ENCODE results near the gene PTPRA. TPM values are rescaled to one million over a fixed set of nuclear protein-coding genes. Genes with fewer than 3 reads are reported as not detected.
A peak's percentile ranks its signal among the peaks of the same experiment; 100 is the strongest.

The PTPRA gene
- total and polyA plus RNA-seq, 2 of the 4 experiments (the other 2 are of a cell fraction), result 35.0 to 50.0 TPM

DNA sequence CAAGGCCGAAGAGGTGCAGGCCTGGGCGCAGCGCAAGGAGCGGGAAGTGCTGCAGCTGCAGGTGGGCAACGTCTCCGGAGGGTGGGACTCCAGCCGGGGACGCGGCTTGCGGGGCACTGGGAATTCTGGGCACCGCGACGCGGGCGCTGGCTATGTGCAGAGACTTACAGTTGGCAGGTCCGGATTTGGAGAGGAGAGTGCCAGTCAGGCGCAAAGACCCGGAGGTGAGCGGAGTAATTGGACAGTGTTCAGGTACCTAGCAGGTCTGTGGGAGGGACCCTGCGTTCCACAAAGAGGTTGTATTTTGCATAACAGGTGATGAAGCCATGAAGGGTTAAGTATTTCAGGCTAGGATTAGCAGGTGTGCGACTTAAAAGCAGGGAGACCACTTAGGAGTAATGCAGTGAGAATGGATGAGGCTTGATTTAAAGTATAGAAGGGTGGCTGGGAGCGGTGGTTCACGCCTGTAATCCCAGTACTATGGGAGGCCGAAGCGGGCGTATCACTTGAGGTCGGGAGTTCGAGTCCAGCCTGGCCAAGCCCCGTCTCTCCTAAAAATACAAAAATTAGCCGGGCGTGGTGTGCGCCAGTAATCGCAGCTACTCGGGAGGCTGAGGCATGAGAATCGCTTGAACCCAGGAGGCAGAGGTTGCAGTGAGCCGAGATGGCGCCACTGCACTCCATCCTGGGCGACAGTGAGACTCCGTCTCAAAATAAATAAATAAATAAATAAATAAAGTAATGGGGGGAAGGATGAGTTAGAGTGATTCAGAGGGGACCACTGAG, 173.6 kb downstream of the PTPRA start (continued):
- no peak for TF ChIP-seq MXI1 (IDR thresholded peaks at IDR 0.05; ENCODE audit: borderline replicate concordance, low read depth, low read length)

DNA sequence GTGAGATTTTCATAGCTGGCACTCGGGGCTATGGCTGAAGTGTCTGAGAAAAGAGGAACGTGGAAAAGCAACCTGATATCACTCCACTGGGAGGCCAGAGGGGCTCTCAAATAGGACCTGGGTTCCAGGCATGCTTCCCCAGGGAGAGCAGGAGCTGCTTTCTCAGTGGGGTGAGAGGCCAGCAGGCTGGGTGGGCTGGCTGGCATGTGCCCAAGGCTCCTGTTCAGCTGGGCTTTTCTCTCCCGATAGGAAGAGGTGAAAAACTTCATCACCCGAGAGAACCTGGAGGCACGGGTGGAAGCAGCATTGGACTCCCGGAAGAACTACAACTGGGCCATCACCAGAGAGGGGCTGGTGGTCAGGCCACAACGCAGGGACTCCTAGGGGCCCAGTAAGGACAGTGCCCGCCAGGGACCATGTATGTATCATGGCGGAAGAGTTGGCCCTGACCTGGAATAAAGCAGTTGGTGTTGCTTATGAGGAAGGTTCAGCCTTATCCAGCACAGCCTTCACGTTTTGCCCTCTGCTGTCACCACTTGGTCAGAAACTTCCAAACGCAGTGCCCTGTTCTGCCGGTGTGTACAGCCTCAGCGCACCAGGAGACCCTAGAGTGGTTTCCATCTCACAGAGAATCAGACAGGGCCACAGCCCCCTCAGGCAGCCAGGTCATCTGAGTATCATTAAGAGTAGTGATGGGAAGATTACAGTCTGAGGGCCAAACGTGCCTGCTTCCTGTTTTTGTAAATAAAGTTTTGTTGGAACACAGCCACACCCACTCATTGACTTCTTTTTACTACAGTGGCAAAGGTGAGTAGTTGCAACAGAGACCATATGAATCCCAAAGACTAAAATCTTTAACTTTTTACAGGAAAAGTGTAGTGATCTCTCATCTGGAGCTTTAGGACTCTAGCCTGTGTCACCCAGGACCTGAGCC, 174.5 kb downstream of the PTPRA start:
- peak overlapping the region; percentile 62 for H2AK9ac ChIP-seq (replicated peaks; ENCODE audit: low read depth, low read length, poor library complexity)
- ATAC-seq (ENCODE audit: low read depth) (no peak), DNase-seq (no peak)
- H2AFZ ChIP-seq (replicated peaks; ENCODE audit: low read length, poor library complexity), result no peak overlapping the region
- peaks cover 10 to 23% of the 10 kb centered on the region in 2 experiments for H3K79me1 ChIP-seq (ENCODE audit: low read depth in 1 of 2, low read length in 2 of 2)
- CTCF ChIA-PET, result no interaction called here
- intact Hi-C loops (cut with micrococcal nuclease), result no loop called here
- H3K36me3 ChIP-seq (ENCODE audit: control insufficient read depth, insufficient read depth, low read length), result peaks cover 21% of the 10 kb centered on the region
- peaks cover 24% of the 10 kb centered on the region for H3K9me1 ChIP-seq (ENCODE audit: insufficient read depth, low read length)
- no peaks in the 10 kb centered on the region for H3K9me3 ChIP-seq (ENCODE audit: control insufficient read depth, insufficient read depth, low read length)
- TF ChIP-seq RAD21 (IDR thresholded peaks at IDR 0.05; ENCODE audit: low read length) (no peak), NFE2L2 (IDR thresholded peaks at IDR 0.05; ENCODE audit: low read depth, low read length) (no peak), RCOR1 (IDR thresholded peaks at IDR 0.05; ENCODE audit: insufficient replicate concordance, low read length) (no peak), MAFK (IDR thresholded peaks at IDR 0.05; ENCODE audit: low read depth, low read length) (no peak), BHLHE40 (IDR thresholded peaks at IDR 0.05; ENCODE audit: low read depth, low read length) (no peak)
- TF ChIP-seq, protein P1, sequence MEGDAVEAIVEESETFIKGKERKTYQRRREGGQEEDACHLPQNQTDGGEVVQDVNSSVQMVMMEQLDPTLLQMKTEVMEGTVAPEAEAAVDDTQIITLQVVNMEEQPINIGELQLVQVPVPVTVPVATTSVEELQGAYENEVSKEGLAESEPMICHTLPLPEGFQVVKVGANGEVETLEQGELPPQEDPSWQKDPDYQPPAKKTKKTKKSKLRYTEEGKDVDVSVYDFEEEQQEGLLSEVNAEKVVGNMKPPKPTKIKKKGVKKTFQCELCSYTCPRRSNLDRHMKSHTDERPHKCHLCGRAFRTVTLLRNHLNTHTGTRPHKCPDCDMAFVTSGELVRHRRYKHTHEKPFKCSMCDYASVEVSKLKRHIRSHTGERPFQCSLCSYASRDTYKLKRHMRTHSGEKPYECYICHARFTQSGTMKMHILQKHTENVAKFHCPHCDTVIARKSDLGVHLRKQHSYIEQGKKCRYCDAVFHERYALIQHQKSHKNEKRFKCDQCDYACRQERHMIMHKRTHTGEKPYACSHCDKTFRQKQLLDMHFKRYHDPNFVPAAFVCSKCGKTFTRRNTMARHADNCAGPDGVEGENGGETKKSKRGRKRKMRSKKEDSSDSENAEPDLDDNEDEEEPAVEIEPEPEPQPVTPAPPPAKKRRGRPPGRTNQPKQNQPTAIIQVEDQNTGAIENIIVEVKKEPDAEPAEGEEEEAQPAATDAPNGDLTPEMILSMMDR (conservative IDR thresholded peaks at IDR 0.05; ENCODE audit: low read depth, low read length), result no peak
- in situ Hi-C loops (cut with MboI; ENCODE audit: low sequenced_read_pairs), result no loop called here
- H4K20me1 ChIP-seq (ENCODE audit: insufficient read depth, low read length), result peaks cover 10% of the 10 kb centered on the region
- no peak overlapping the region for H3K27ac ChIP-seq (ENCODE audit: insufficient read depth, low read length)
- BruUV-seq (replicated peaks), result no TSS peak
- H4K5ac ChIP-seq (ENCODE audit: low read depth, low read length), result no peak overlapping the region
- no peak overlapping the region for H3K18ac ChIP-seq (ENCODE audit: low read depth, low read length)
- no peak overlapping the region for H4K91ac ChIP-seq (ENCODE audit: insufficient read depth, low read depth, low read length)
- no peak overlapping the region for H2BK5ac ChIP-seq (ENCODE audit: low read depth, low read length, poor library complexity, severe bottlenecking)
- POLR2A ChIA-PET (ENCODE audit: unreplicated experiment), result no interaction called here
- H3K27me3 ChIP-seq (ENCODE audit: control insufficient read depth, insufficient read depth, low read length), result no peaks in the 10 kb centered on the region
- H3K56ac ChIP-seq (ENCODE audit: extremely low read depth, insufficient read depth, low read length), result no peak overlapping the region
- H2BK120ac ChIP-seq (ENCODE audit: low read depth, low read length), result no peak overlapping the region
- no peak overlapping the region for H4K8ac ChIP-seq (ENCODE audit: low read depth in 2 of 2, low read length in 2 of 2)
- no peak overlapping the region for H3K4me2 ChIP-seq (ENCODE audit: low read depth, low read length)
- H3K9ac ChIP-seq (ENCODE audit: low read depth, low read length), result no peak overlapping the region
- H3K4me3 ChIP-seq (ENCODE audit: insufficient read depth, low read depth, low read length), result no peak overlapping the region
- peaks cover 6% of the 10 kb centered on the region; the same call in 1 of the 2 replicates for H3K4me1 ChIP-seq (ENCODE audit: control insufficient read depth, insufficient read depth, low read length)
- H2BK20ac ChIP-seq (ENCODE audit: low read depth, low read length), result no peak overlapping the region
- WGBS, 2 experiments (ENCODE audit: extremely low coverage in 2 of 2, insufficient read length in 1 of 2), result 96% methylated on average over 4 of the region's 14 CpGs; no CpG with 5 or more reads in 1 of the 2 experiments
- H3K4ac ChIP-seq (ENCODE audit: low read depth, low read length), result no peak overlapping the region
- dilution Hi-C loops (cut with HindIII; ENCODE audit: low sequenced_read_pairs, unreplicated experiment), result no loop called here
- H3K23ac ChIP-seq (ENCODE audit: low read depth, low read length), result peak overlapping the region; percentile 75; the same call in 1 of the 2 replicates
- H2AK5ac ChIP-seq (ENCODE audit: low read depth, low read length), result no peak overlapping the region
- no peak overlapping the region for H3K14ac ChIP-seq (replicated peaks; ENCODE audit: low read depth, low read length)
- no peak overlapping the region for H2BK15ac ChIP-seq (ENCODE audit: low read depth, low read length)

Data from IMR-90 (cell line).